A673 (cell line): ENCODE data around the gene TBC1D25.

Source experiments
- EZH2 ChIP-seq: fragments of 200-600 bp; sonication (generic); IDR thresholded peaks from 2 replicates; pipeline ENCODE4 v1.6.1; 2017; ENCODE audit warnings: borderline replicate concordance, low read depth, mild to moderate bottlenecking, mixed read lengths, antibody characterized with exemption, low read length; ENCODE audit not compliant: poor library complexity, severe bottlenecking
- TF ChIP-seq, protein P1 (sequence below): fragments of 300-800, 200-600 bp; sonication (generic); conservative IDR thresholded peaks from 2 replicates; pipeline ENCODE4 v1.5.1; 2017; ENCODE audit warnings: low read depth, mild to moderate bottlenecking, antibody characterized with exemption, low read length, moderate library complexity, mixed read lengths

DNA sequence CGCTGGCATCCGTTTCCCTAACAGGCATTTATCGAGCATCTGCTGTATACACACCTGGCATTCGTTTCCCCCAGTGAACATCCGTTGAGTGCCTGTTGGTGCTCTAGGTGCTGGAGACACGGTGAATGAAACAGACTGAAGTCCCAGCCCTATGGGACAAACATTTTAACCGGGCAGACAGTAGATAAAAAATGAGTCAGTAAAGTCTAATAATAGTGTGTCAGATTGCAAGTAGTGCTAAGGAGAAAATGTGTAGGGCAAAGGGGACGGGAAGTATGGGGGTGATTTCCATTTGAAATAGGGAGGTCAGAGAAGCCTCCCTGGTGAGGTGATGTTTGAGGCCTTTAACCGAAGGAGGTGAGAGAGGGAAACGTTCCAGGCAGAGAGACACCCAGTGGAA lies 23.2 kb upstream of the TBC1D25 start:
- TF ChIP-seq, protein P1, sequence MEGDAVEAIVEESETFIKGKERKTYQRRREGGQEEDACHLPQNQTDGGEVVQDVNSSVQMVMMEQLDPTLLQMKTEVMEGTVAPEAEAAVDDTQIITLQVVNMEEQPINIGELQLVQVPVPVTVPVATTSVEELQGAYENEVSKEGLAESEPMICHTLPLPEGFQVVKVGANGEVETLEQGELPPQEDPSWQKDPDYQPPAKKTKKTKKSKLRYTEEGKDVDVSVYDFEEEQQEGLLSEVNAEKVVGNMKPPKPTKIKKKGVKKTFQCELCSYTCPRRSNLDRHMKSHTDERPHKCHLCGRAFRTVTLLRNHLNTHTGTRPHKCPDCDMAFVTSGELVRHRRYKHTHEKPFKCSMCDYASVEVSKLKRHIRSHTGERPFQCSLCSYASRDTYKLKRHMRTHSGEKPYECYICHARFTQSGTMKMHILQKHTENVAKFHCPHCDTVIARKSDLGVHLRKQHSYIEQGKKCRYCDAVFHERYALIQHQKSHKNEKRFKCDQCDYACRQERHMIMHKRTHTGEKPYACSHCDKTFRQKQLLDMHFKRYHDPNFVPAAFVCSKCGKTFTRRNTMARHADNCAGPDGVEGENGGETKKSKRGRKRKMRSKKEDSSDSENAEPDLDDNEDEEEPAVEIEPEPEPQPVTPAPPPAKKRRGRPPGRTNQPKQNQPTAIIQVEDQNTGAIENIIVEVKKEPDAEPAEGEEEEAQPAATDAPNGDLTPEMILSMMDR = no peak
- TF ChIP-seq EZH2 = no peak
